Subcutaneous abdominal adipose tissue (tissue), 5 donors: ENCODE data around the gene FGF2.
"Not testable (repeated sequence)": the region's sequence is repeated elsewhere in the genome, so short reads cannot be mapped to it uniquely, and the experiment has no call there.

ENCODE experiments used
- H3K27ac ChIP-seq: one replicate; pipeline ENCODE4 v1.7.0; 2013; ENCODE audit warnings: low read depth, mild to moderate bottlenecking, inconsistent platforms, low read length, moderate library complexity
- H3K27me3 ChIP-seq, 5 donors: one replicate each; pipeline ENCODE4 v1.7.0; 2013; ENCODE audit warnings: low read length in 5 of 5, inconsistent platforms in 1 of 5; ENCODE audit not compliant: control insufficient read depth in 5 of 5, insufficient read depth in 4 of 5
- H3K36me3 ChIP-seq, 5 donors: one replicate each; pipeline ENCODE4 v1.7.0; 2013; ENCODE audit warnings: low read length in 5 of 5; ENCODE audit not compliant: control insufficient read depth in 5 of 5, insufficient read depth in 5 of 5
- H3K4me1 ChIP-seq, 5 donors: one replicate each; pipeline ENCODE4 v1.7.0; 2013; ENCODE audit warnings: low read length in 5 of 5, mild to moderate bottlenecking in 3 of 5, moderate library complexity in 1 of 5; ENCODE audit not compliant: control insufficient read depth in 5 of 5, insufficient read depth in 5 of 5
- H3K4me3 ChIP-seq, 5 donors: one replicate each; pipeline ENCODE4 v1.7.0; 2013; ENCODE audit warnings: low read length in 5 of 5, low read depth in 1 of 5
- H3K9ac ChIP-seq, 5 donors: one replicate each; pipeline ENCODE4 v1.7.0; 2013; ENCODE audit warnings: low read length in 5 of 5, mild to moderate bottlenecking in 4 of 5, moderate library complexity in 3 of 5
- H3K9me3 ChIP-seq, 5 donors: one replicate each; pipeline ENCODE4 v1.7.0; 2013; ENCODE audit warnings: low read length in 5 of 5; ENCODE audit not compliant: control insufficient read depth in 5 of 5
- donor health status: healthy.
- donor health status: healthy.
- donor health status: healthy.
- donor health status: healthy.
- donor health status: healthy.

The FGF2 gene

GRCh38 chr4:122932763-122933162 lies 106.1 kb downstream of the FGF2 start:
- Histone ChIP-seq H3K4me3 (no peak overlapping the region), H3K36me3 (peaks cover 24 to 43% (median 37%) of the 10 kb centered on the region in 5 donors), H3K27me3 (no peaks in the 10 kb centered on the region), H3K9me3 (no peaks in the 10 kb centered on the region), H3K9ac (no peak overlapping the region), H3K27ac (no peak overlapping the region), H3K4me1 (no peaks in the 10 kb centered on the region)

- not testable (repeated sequence) for H3K9me3 ChIP-seq, H3K4me3 ChIP-seq, H3K27ac ChIP-seq, H3K9ac ChIP-seq, H3K27me3 ChIP-seq, H3K4me1 ChIP-seq
- peaks cover 13 to 30% (median 28%) of the 10 kb centered on the region in 5 donors for H3K36me3 ChIP-seq
Observed at GRCh38 chr4:122945136-122945535, 118.5 kb downstream of the FGF2 start.

GRCh38 chr4:122946142-122946541 lies 119.5 kb downstream of the FGF2 start:
- peaks cover 13 to 37% (median 36%) of the 10 kb centered on the region in 5 donors for H3K36me3 ChIP-seq
- H3K4me3 ChIP-seq, result no peak overlapping the region
- no peaks in the 10 kb centered on the region for H3K4me1 ChIP-seq
- no peak overlapping the region for H3K27ac ChIP-seq
- H3K9me3 ChIP-seq, result no peaks in the 10 kb centered on the region
- H3K9ac ChIP-seq, result no peak overlapping the region
- no peaks in the 10 kb centered on the region for H3K27me3 ChIP-seq
